ENCODE measurements around the gene AGAP1. TPM values are rescaled to one million over a fixed set of nuclear protein-coding genes. Genes with fewer than 3 reads are reported as not detected.

AGAP1 gene
- total and polyA plus RNA-seq, 10 donors, result 1.1 to 26.6 (median 11.3) TPM

DNA sequence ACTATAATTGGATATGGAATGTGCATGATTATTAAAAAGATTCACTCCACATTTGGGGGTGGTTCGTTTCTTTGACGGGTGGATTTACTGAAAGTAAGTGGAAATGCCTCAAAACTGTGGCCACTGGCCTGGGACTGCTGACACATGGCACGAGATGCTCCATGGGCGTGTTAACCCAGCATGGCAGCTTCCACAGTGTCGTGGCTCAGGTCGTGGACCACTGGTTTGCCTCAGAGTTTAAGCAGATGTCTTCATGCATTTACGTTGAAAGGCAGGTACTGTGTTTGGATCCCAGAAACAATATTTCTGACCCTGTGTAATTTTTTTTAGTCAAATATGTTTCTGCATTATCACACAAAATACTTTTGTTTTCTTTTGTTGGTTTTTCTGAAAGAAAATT, 432.4 kb downstream of the AGAP1 start:
- H3K4me3 ChIP-seq, result no peak overlapping the region
- H3K27ac ChIP-seq, result no peak overlapping the region
- no peaks in the 10 kb centered on the region for H3K27me3 ChIP-seq (replicated peaks in 1 of 7)
- 78 to 93% (median 82%) methylated on average over 7 of the region's 7 CpGs for WGBS, 5 donors
- intact Hi-C loops (cut with DNase I; ENCODE audit: low total_unique reads), result no loop called here
- H3K9me3 ChIP-seq, result no peaks in the 10 kb centered on the region
- no peak for TF ChIP-seq POLR2AphosphoS5 (IDR thresholded peaks at IDR 0.05)
- no peak for TF ChIP-seq POLR2A (IDR thresholded peaks at IDR 0.05)
- peak; percentile 42 for DNase-seq
- H3K36me3 ChIP-seq, result peaks cover 0 to 9% (median 0%) of the 10 kb centered on the region in 6 donors
- no peaks in the 10 kb centered on the region for H3K4me1 ChIP-seq

DNA sequence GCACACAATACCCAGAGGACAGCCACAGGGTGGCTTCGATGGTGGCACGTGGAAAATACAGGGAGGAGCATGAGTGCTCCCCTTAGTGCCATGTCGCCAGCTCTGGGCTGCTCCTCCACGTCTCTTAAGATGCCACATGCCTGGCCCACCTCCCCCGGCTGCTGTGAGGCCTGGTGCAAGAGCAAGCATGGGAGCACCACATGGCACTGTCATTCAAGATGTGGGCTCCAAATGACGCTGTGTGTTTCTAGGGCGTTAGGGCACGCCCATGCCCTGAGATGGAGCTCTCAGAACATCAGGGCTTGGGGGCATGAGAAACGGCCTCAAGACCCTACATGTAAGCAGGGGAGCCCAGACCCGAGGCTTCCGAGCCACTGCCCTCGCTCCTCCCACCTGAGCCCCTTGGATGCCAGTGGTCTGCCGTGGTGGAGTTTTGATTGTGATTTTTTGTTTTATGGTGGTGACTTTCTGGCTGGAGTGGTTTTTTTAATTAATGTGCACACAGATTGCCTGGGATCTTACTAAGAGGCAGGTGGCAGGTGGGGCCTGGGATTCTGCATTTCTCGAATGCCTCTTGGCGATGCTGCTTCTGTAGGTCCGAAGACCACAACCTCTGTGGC, 435.0 kb downstream of the AGAP1 start:
- WGBS, 5 donors, result 87 to 97% (median 92%) methylated on average over 8 to 16 of the region's 16 CpGs
- Histone ChIP-seq H3K27me3 (replicated peaks in 1 of 7) (no peaks in the 10 kb centered on the region), H3K4me3 (no peak overlapping the region), H3K4me1 (no peaks in the 10 kb centered on the region), H3K36me3 (peaks cover 0 to 23% (median 0%) of the 10 kb centered on the region in 6 donors), H3K27ac (no peak overlapping the region), H3K9me3 (no peaks in the 10 kb centered on the region)
- no peak for DNase-seq
- TF ChIP-seq POLR2AphosphoS5 (IDR thresholded peaks at IDR 0.05) (no peak), POLR2A (IDR thresholded peaks at IDR 0.05) (no peak)
- TF ChIP-seq, protein P1, sequence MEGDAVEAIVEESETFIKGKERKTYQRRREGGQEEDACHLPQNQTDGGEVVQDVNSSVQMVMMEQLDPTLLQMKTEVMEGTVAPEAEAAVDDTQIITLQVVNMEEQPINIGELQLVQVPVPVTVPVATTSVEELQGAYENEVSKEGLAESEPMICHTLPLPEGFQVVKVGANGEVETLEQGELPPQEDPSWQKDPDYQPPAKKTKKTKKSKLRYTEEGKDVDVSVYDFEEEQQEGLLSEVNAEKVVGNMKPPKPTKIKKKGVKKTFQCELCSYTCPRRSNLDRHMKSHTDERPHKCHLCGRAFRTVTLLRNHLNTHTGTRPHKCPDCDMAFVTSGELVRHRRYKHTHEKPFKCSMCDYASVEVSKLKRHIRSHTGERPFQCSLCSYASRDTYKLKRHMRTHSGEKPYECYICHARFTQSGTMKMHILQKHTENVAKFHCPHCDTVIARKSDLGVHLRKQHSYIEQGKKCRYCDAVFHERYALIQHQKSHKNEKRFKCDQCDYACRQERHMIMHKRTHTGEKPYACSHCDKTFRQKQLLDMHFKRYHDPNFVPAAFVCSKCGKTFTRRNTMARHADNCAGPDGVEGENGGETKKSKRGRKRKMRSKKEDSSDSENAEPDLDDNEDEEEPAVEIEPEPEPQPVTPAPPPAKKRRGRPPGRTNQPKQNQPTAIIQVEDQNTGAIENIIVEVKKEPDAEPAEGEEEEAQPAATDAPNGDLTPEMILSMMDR (IDR thresholded peaks at IDR 0.05 in 8 of 11, conservative IDR thresholded peaks at IDR 0.05 in 3 of 11), result no peak
- intact Hi-C loops (cut with DNase I; ENCODE audit: low total_unique reads), result no loop called here

DNA sequence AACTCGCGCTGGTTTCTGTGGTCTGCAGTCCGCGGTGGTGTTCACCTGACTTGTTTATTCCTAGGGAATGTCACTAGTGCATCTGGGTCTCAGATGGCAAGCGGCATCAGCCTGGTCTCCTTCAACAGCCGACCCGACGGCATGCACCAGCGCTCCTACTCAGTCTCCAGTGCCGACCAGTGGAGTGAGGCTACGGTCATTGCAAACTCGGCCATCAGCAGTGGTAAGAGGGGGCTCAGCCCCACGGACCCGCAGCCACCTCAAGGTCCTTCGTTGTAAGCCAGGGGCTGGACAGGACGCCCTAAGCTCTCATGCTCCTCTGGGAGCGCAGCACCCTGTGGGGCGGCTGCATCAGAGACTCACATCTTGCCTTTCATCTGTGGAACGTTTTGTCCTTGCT, 436.9 kb downstream of the AGAP1 start:
- H3K27me3 ChIP-seq (replicated peaks in 1 of 7), result no peaks in the 10 kb centered on the region
- no peak for DNase-seq
- peaks cover 0 to 2% (median under 1%) of the 10 kb centered on the region in 8 donors for H3K9me3 ChIP-seq
- H3K4me1 ChIP-seq, result no peaks in the 10 kb centered on the region
- WGBS, 5 donors, result 89 to 97% (median 90%) methylated on average over 13 to 19 of the region's 19 CpGs
- peaks cover 0 to 23% (median 0%) of the 10 kb centered on the region in 6 donors for H3K36me3 ChIP-seq
- TF ChIP-seq, protein P1 (IDR thresholded peaks at IDR 0.05 in 8 of 11, conservative IDR thresholded peaks at IDR 0.05 in 3 of 11), result no peak
- TF ChIP-seq POLR2A (IDR thresholded peaks at IDR 0.05) (no peak), POLR2AphosphoS5 (IDR thresholded peaks at IDR 0.05) (no peak)
- no peak overlapping the region for H3K4me3 ChIP-seq
- intact Hi-C loops (cut with DNase I; ENCODE audit: low total_unique reads), result no loop called here
- H3K27ac ChIP-seq, result no peak overlapping the region

DNA sequence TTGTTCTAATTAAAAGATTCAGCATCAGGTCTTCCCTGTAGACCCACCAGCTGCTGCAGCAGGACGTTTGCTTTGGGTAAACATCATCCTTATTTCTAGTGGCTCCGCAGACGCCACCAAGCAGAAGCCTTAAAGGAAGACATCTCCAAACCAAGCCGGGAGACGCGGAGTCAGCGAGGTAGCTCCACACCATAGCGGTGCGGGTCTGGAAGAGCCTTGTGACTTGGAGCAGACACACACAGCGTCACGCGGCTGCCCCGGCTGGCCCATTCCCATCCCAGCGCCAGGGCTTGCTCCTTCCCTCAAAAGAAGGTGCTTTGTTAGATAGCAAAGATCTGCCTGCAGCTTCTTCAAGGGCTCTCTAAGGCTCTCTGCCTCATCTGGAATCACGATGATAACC, 437.8 kb downstream of the AGAP1 start:
- no peaks in the 10 kb centered on the region for H3K27me3 ChIP-seq (replicated peaks in 1 of 7)
- peaks cover 0 to 23% (median 0%) of the 10 kb centered on the region in 6 donors for H3K36me3 ChIP-seq
- TF ChIP-seq POLR2AphosphoS5 (IDR thresholded peaks at IDR 0.05), result no peak
- TF ChIP-seq, protein P1 (IDR thresholded peaks at IDR 0.05 in 8 of 11, conservative IDR thresholded peaks at IDR 0.05 in 3 of 11), result no peak
- TF ChIP-seq POLR2A (IDR thresholded peaks at IDR 0.05), result no peak
- DNase-seq, result no peak
- intact Hi-C loops (cut with DNase I; ENCODE audit: low total_unique reads), result no loop called here
- 87 to 94% (median 92%) methylated on average over 15 of the region's 15 CpGs for WGBS, 5 donors
- H3K27ac ChIP-seq, result no peak overlapping the region
- H3K4me3 ChIP-seq, result no peak overlapping the region
- no peaks in the 10 kb centered on the region for H3K4me1 ChIP-seq
- peaks cover 0 to 11% (median 9%) of the 10 kb centered on the region in 8 donors for H3K9me3 ChIP-seq

Measured in spleen (tissue), 11 donors.